Neural crest cell (in vitro differentiated cells): ENCODE measurements around the gene PSMA2. TPM values are rescaled to one million over a fixed set of nuclear protein-coding genes. Genes with fewer than 3 reads are reported as not detected.

Experiments
- DNase-seq: peaks from one replicate; pipeline ENCODE4 v3.0.0; 2021; ENCODE audit warnings: low read depth, mixed read lengths, low spot score
- H3K27ac Mint-ChIP-seq: one replicate; pipeline ENCODE4 v1.8.0; 2021; ENCODE audit warnings: mild to moderate bottlenecking, mixed read lengths; ENCODE audit not compliant: unreplicated experiment
- H3K27me3 Mint-ChIP-seq: 2 replicates; pipeline ENCODE4 v1.8.0; 2021; ENCODE audit warnings: low read depth, mild to moderate bottlenecking, mixed read lengths
- H3K36me3 Mint-ChIP-seq: 2 replicates; pipeline ENCODE4 v1.8.0; 2021; ENCODE audit warnings: low read depth, mild to moderate bottlenecking, mixed read lengths
- H3K4me1 Mint-ChIP-seq: 2 replicates; pipeline ENCODE4 v1.8.0; 2021; ENCODE audit warnings: mixed read lengths
- H3K4me3 Mint-ChIP-seq: one replicate; pipeline ENCODE4 v1.8.0; 2021; ENCODE audit warnings: mild to moderate bottlenecking, mixed read lengths
- H3K9me3 Mint-ChIP-seq: 2 replicates; pipeline ENCODE4 v1.8.0; 2021; ENCODE audit warnings: mixed read lengths
- CTCF ChIP-seq: fragments of 200-600 bp; sonication (generic); conservative IDR thresholded peaks from 2 replicates; pipeline ENCODE4 v1.5.0; 2021; ENCODE audit warnings: antibody characterized with exemption, mild to moderate bottlenecking
- total RNA-seq: library from RNA; stranded (reverse); gene quantifications from 2 replicates; pipeline ENCODE4 v1.2.1, GENCODE V29; 2021

PSMA2 gene
- total RNA-seq, 1 donor from 2014 or later: 128 TPM

- Mint-ChIP-seq H3K9me3 (peaks cover 4% of the 10 kb centered on the region), H3K4me1 (peaks cover under 1% of the 10 kb centered on the region), H3K27me3 (no peaks in the 10 kb centered on the region), H3K4me3 (no peak overlapping the region), H3K27ac (no peak overlapping the region), H3K36me3 (no peaks in the 10 kb centered on the region)
- no peak for TF ChIP-seq CTCF
- DNase-seq: no peak
Observed at GRCh38 chr7:42976371-42976770, 44.4 kb upstream of the PSMA2 start.

- Mint-ChIP-seq H3K27ac (no peak overlapping the region), H3K36me3 (no peaks in the 10 kb centered on the region), H3K27me3 (no peaks in the 10 kb centered on the region), H3K4me3 (no peak overlapping the region), H3K9me3 (peaks cover 8% of the 10 kb centered on the region), H3K4me1 (no peaks in the 10 kb centered on the region)
- TF ChIP-seq CTCF: no peak
- no peak for DNase-seq
Observed at GRCh38 chr7:42972699-42973500, 40.9 kb upstream of the PSMA2 start.

- H3K9me3 Mint-ChIP-seq: peaks cover 5% of the 10 kb centered on the region
- H3K4me1 Mint-ChIP-seq: no peaks in the 10 kb centered on the region
- H3K36me3 Mint-ChIP-seq: no peaks in the 10 kb centered on the region
- DNase-seq: no peak
- no peak for TF ChIP-seq CTCF
- no peak overlapping the region for H3K4me3 Mint-ChIP-seq
- peaks cover 6% of the 10 kb centered on the region for H3K27me3 Mint-ChIP-seq
- H3K27ac Mint-ChIP-seq: no peak overlapping the region
Observed at GRCh38 chr7:42967391-42967790, 35.4 kb upstream of the PSMA2 start.

- Mint-ChIP-seq H3K4me3 (no peak overlapping the region), H3K36me3 (no peaks in the 10 kb centered on the region), H3K27ac (no peak overlapping the region), H3K9me3 (peaks cover 6% of the 10 kb centered on the region), H3K27me3 (peaks cover 6% of the 10 kb centered on the region), H3K4me1 (no peaks in the 10 kb centered on the region)
- no peak for TF ChIP-seq CTCF
- no peak for DNase-seq
Observed at GRCh38 chr7:42964849-42965805, 33.2 kb upstream of the PSMA2 start.

GRCh38 chr7:42964293-42964692 lies 32.3 kb upstream of the PSMA2 start:
- TF ChIP-seq CTCF: no peak
- DNase-seq: no peak
- Mint-ChIP-seq H3K27me3 (peaks cover 6% of the 10 kb centered on the region), H3K4me1 (no peaks in the 10 kb centered on the region), H3K9me3 (peaks cover 6% of the 10 kb centered on the region), H3K36me3 (peaks cover 5% of the 10 kb centered on the region), H3K4me3 (no peak overlapping the region), H3K27ac (no peak overlapping the region)
